Fibroblast of lung (primary cell): ENCODE measurements around the gene NDOR1. TPM values are rescaled to one million over a fixed set of nuclear protein-coding genes. Genes with fewer than 3 reads are reported as not detected.
"Not testable (repeated sequence)": the region's sequence is repeated elsewhere in the genome, so short reads cannot be mapped to it uniquely, and the experiment has no call there.

Experiments
- DNase-seq, 2 donors: peaks; one replicate each; pipeline versions ENCODE4 v3.0.0 to v3.0.0-alpha.2; 2010; ENCODE audit warnings: low read depth in 2 of 2
- H2AFZ ChIP-seq: 2 replicates; pipeline ENCODE4 v1.5.1; 2012; ENCODE audit warnings: low read length, control low read depth, inconsistent platforms
- H3K27ac ChIP-seq: 2 replicates; pipeline ENCODE4 v1.5.1; 2011; ENCODE audit warnings: low read length, control low read depth; ENCODE audit not compliant: insufficient read depth
- H3K27me3 ChIP-seq: 2 replicates; pipeline ENCODE4 v1.5.1; 2011; ENCODE audit warnings: mild to moderate bottlenecking, low read length; ENCODE audit not compliant: control insufficient read depth, insufficient read depth
- H3K36me3 ChIP-seq: 2 replicates; pipeline ENCODE4 v1.5.1; 2011; ENCODE audit warnings: low read length; ENCODE audit not compliant: control insufficient read depth, insufficient read depth
- H3K4me1 ChIP-seq: 2 replicates; pipeline ENCODE4 v1.5.1; 2011; ENCODE audit warnings: low read length; ENCODE audit not compliant: control insufficient read depth, insufficient read depth; ENCODE audit errors: extremely low read depth
- H3K4me2 ChIP-seq: 2 replicates; pipeline ENCODE4 v1.5.1; 2011; ENCODE audit warnings: low read length, control low read depth; ENCODE audit not compliant: insufficient read depth; ENCODE audit errors: extremely low read depth
- H3K4me3 ChIP-seq, 4 experiments: fragments of 200-600 bp in 1 of 4; sonication (generic) in 1 of 4; replicated peaks in 1 of 4; 2 replicates each; pipeline ENCODE4 v1.5.1; 2011 to 2016; ENCODE audit warnings: low read length in 4 of 4, low read depth in 3 of 4, mild to moderate bottlenecking in 3 of 4, control low read depth in 2 of 4, inconsistent platforms in 1 of 4, mixed read lengths in 1 of 4; ENCODE audit not compliant: insufficient read depth in 1 of 4; ENCODE audit errors: control extremely low read depth in 1 of 4
- H3K79me2 ChIP-seq: 2 replicates; pipeline ENCODE4 v1.5.1; 2012; ENCODE audit warnings: mild to moderate bottlenecking, low read length, inconsistent platforms; ENCODE audit not compliant: control insufficient read depth, insufficient read depth
- H3K9ac ChIP-seq: 2 replicates; pipeline ENCODE4 v1.5.1; 2011; ENCODE audit warnings: mild to moderate bottlenecking, low read length, control low read depth; ENCODE audit not compliant: insufficient read depth
- H3K9me3 ChIP-seq: 2 replicates; pipeline ENCODE4 v1.5.1; 2012; ENCODE audit warnings: low read depth, low read length; ENCODE audit not compliant: control insufficient read depth, insufficient read depth
- H4K20me1 ChIP-seq: 2 replicates; pipeline ENCODE4 v1.5.1; 2011; ENCODE audit warnings: low read length; ENCODE audit not compliant: control insufficient read depth, insufficient read depth; ENCODE audit errors: extremely low read depth
- EZH2 ChIP-seq: IDR thresholded peaks from 2 replicates; pipeline ENCODE4 v1.5.1; 2012; ENCODE audit warnings: low read length, control low read depth, mild to moderate bottlenecking; ENCODE audit errors: missing control alignments
- polyA plus RNA-seq, 2 donors: library from polyadenylated mRNA; depleted of rRNA in 1 of 2; stranded (reverse) in 1 of 2; unstranded in 1 of 2; fragments of >200 nt; gene quantifications; 2 replicates each; pipeline ENCODE4 v1.2.1, GENCODE V29; 2011 to 2012; ENCODE audit warnings: missing spikeins in 1 of 2
- total RNA-seq: library from RNA; depleted of rRNA; stranded (reverse); fragments of >200 nt; gene quantifications from 2 replicates; pipeline ENCODE4 v1.2.1, GENCODE V29; 2014
- TF ChIP-seq, protein P1 (sequence below), 2 donors: IDR thresholded peaks in 1 of 2; conservative IDR thresholded peaks in 1 of 2; 1 replicate in 1 of 2; 2 replicates in 1 of 2; pipeline ENCODE4 v1.5.1; 2011 to 2012; ENCODE audit warnings: low read length in 2 of 2, control low read depth in 1 of 2, inconsistent platforms in 1 of 2, low read depth in 1 of 2, mild to moderate bottlenecking in 1 of 2

The NDOR1 gene
- total and polyA plus RNA-seq, 2 donors (not counting 1 experiment from before 2014, with no cell fraction given) = 2.4 to 3.1 TPM

DNA sequence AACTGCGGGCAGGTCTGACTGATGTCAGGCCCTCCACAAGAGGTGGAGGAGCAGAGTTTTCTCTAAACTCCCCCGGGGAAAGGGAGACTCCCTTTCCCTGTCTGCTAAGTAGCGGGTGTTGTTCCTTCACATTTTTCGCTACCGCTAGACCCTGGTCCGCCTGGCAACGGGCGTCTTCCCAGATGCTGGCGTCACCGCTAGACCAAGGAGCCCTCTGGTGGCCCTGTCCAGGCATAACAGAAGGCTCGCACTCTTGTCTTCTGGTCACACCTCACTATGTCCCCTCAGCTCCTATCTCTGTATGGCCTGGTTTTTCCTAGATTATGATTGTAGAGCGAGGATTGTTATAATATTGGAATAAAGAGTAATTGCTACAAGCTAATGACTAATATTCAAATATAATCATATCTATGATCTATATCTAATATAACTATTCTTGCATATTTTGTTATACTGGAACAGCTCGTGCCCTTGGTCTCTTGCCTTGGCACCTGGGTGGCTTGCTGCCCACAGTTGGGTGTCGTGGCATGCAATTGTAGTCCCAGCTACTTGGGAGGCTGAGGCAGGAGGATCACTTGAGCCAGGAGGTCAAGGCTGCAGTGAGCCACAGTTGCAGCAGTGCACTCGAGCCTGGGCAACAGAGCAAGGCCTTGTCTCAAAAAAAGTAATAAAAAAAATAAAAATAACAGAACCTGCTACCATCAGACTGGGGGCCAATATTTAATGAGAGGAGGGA lies 56.8 kb downstream of the NDOR1 start:
- not testable (repeated sequence) for H3K27ac ChIP-seq, H3K9ac ChIP-seq, H3K4me3 ChIP-seq, H3K4me1 ChIP-seq, H2AFZ ChIP-seq, H3K9me3 ChIP-seq, H3K79me2 ChIP-seq, H4K20me1 ChIP-seq, H3K27me3 ChIP-seq, H3K4me2 ChIP-seq
- TF ChIP-seq, protein P1, sequence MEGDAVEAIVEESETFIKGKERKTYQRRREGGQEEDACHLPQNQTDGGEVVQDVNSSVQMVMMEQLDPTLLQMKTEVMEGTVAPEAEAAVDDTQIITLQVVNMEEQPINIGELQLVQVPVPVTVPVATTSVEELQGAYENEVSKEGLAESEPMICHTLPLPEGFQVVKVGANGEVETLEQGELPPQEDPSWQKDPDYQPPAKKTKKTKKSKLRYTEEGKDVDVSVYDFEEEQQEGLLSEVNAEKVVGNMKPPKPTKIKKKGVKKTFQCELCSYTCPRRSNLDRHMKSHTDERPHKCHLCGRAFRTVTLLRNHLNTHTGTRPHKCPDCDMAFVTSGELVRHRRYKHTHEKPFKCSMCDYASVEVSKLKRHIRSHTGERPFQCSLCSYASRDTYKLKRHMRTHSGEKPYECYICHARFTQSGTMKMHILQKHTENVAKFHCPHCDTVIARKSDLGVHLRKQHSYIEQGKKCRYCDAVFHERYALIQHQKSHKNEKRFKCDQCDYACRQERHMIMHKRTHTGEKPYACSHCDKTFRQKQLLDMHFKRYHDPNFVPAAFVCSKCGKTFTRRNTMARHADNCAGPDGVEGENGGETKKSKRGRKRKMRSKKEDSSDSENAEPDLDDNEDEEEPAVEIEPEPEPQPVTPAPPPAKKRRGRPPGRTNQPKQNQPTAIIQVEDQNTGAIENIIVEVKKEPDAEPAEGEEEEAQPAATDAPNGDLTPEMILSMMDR (conservative IDR thresholded peaks at IDR 0.05 in 1 of 2, IDR thresholded peaks at IDR 0.05 in 1 of 2; ENCODE audit: low read depth in 1 of 2, low read length in 2 of 2) = peak; percentile 35 to 48
- DNase-seq = peak; percentile 51 to 59
- peaks cover 23% of the 10 kb centered on the region for H3K36me3 ChIP-seq

DNA sequence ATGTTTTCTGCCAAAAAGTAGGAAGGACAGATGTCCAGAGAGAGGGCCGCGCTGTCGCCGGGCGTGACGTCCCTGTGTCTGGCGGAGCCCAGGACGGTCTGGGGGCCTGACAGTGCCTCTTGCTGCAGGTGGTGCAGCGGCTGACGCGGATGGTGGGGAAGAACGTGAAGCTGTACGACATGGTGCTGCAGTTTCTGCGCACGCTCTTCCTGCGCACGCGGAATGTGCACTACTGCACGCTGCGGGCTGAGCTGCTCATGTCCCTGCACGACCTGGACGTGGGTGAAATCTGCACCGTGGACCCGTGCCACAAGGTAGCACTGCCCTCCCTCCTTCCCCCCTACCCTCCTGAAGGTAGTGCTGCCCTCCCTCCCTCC lies 57.4 kb downstream of the NDOR1 start:
- H4K20me1 ChIP-seq = no peaks in the 10 kb centered on the region
- H3K27ac ChIP-seq = no peak overlapping the region
- peaks cover 4% of the 10 kb centered on the region for H3K79me2 ChIP-seq
- H3K27me3 ChIP-seq = no peaks in the 10 kb centered on the region
- H3K4me1 ChIP-seq = no peaks in the 10 kb centered on the region
- H3K4me2 ChIP-seq = no peak overlapping the region
- H2AFZ ChIP-seq = no peak overlapping the region
- no peak overlapping the region for H3K9ac ChIP-seq
- no peaks in the 10 kb centered on the region for H3K9me3 ChIP-seq
- H3K36me3 ChIP-seq = peaks cover 25% of the 10 kb centered on the region
- DNase-seq = no peak
- TF ChIP-seq EZH2 = no peak
- TF ChIP-seq, protein P1 (conservative IDR thresholded peaks at IDR 0.05 in 1 of 2, IDR thresholded peaks at IDR 0.05 in 1 of 2; ENCODE audit: low read depth in 1 of 2, low read length in 2 of 2) = no peak
- no peak overlapping the region for H3K4me3 ChIP-seq

- no peak for DNase-seq
- Histone ChIP-seq H3K4me3 (no peak overlapping the region), H3K4me1 (peaks cover under 1% of the 10 kb centered on the region), H3K36me3 (peaks cover 26% of the 10 kb centered on the region), H3K79me2 (peaks cover 2% of the 10 kb centered on the region), H3K9ac (no peak overlapping the region), H3K9me3 (no peaks in the 10 kb centered on the region), H3K27ac (no peak overlapping the region), H3K4me2 (no peak overlapping the region), H4K20me1 (no peaks in the 10 kb centered on the region), H3K27me3 (no peaks in the 10 kb centered on the region), H2AFZ (no peak overlapping the region)
- TF ChIP-seq, protein P1 (conservative IDR thresholded peaks at IDR 0.05 in 1 of 2, IDR thresholded peaks at IDR 0.05 in 1 of 2; ENCODE audit: low read depth in 1 of 2, low read length in 2 of 2) = no peak
- TF ChIP-seq EZH2 = no peak
Observed at GRCh38 chr9:137263506-137263905, 58.0 kb downstream of the NDOR1 start.
